Astrocyte (in vitro differentiated cells and primary cell): ENCODE results near the gene PLEKHG4. TPM values are rescaled to one million over a fixed set of nuclear protein-coding genes. Genes with fewer than 3 reads are reported as not detected.

ENCODE experiments used
- DNase-seq: peaks from one replicate; pipeline ENCODE4 v3.0.0-alpha.2; 2010; ENCODE audit warnings: low read depth
- FAIRE-seq: peaks from 2 replicates; lab custom pipeline; 2011; peaks lifted over from hg19 to GRCh38; lab: Jason Lieb, UNC
- H2AFZ ChIP-seq: 2 replicates; pipeline ENCODE4 v1.6.0; 2012; ENCODE audit warnings: low read depth, low read length, inconsistent platforms
- H3K27ac ChIP-seq: 2 replicates; pipeline ENCODE4 v1.5.1; 2011; ENCODE audit warnings: low read depth, low read length, inconsistent platforms
- H3K27me3 ChIP-seq: 2 replicates; pipeline ENCODE4 v1.6.0; 2011; ENCODE audit warnings: low read length, inconsistent platforms; ENCODE audit not compliant: insufficient read depth
- H3K36me3 ChIP-seq: 2 replicates; pipeline ENCODE4 v1.5.1; 2011; ENCODE audit warnings: low read length, inconsistent platforms; ENCODE audit not compliant: insufficient read depth
- H3K4me1 ChIP-seq: 2 replicates; pipeline ENCODE4 v1.5.1; 2011; ENCODE audit warnings: low read length, inconsistent platforms; ENCODE audit not compliant: insufficient read depth
- H3K4me2 ChIP-seq: 2 replicates; pipeline ENCODE4 v1.6.0; 2012; ENCODE audit warnings: low read length, inconsistent platforms
- H3K4me3 ChIP-seq: 2 replicates; pipeline ENCODE4 v1.5.1; 2011; ENCODE audit warnings: low read depth, mild to moderate bottlenecking, low read length, inconsistent platforms; ENCODE audit not compliant: insufficient read depth
- H3K79me2 ChIP-seq: 2 replicates; pipeline ENCODE4 v1.6.0; 2012; ENCODE audit warnings: mild to moderate bottlenecking, low read length, inconsistent platforms; ENCODE audit not compliant: insufficient read depth
- H3K9ac ChIP-seq: 2 replicates; pipeline ENCODE4 v1.6.0; 2012; ENCODE audit warnings: mild to moderate bottlenecking, low read length, inconsistent platforms
- H3K9me3 ChIP-seq: 2 replicates; pipeline ENCODE4 v1.5.1; 2012; ENCODE audit warnings: low read depth, mild to moderate bottlenecking, low read length, inconsistent platforms; ENCODE audit not compliant: insufficient read depth
- H4K20me1 ChIP-seq: 2 replicates; pipeline ENCODE4 v1.6.0; 2012; ENCODE audit warnings: low read length, inconsistent platforms; ENCODE audit not compliant: insufficient read depth
- H3K27ac Mint-ChIP-seq: one replicate; pipeline ENCODE4 v1.8.0; 2021; ENCODE audit warnings: mild to moderate bottlenecking, mixed read lengths; ENCODE audit not compliant: unreplicated experiment
- H3K27me3 Mint-ChIP-seq: one replicate; pipeline ENCODE4 v1.8.0; 2021; ENCODE audit warnings: low read depth, mixed read lengths; ENCODE audit not compliant: unreplicated experiment
- H3K36me3 Mint-ChIP-seq: one replicate; pipeline ENCODE4 v1.8.0; 2021; ENCODE audit warnings: low read depth, mixed read lengths; ENCODE audit not compliant: unreplicated experiment
- H3K4me1 Mint-ChIP-seq: one replicate; pipeline ENCODE4 v1.8.0; 2021; ENCODE audit warnings: low read depth, mixed read lengths; ENCODE audit not compliant: unreplicated experiment
- H3K4me3 Mint-ChIP-seq: one replicate; pipeline ENCODE4 v1.8.0; 2021; ENCODE audit warnings: mild to moderate bottlenecking, moderate library complexity, mixed read lengths; ENCODE audit not compliant: unreplicated experiment
- H3K9me3 Mint-ChIP-seq: one replicate; pipeline ENCODE4 v1.8.0; 2021; ENCODE audit warnings: mild to moderate bottlenecking, mixed read lengths; ENCODE audit not compliant: unreplicated experiment
- EZH2 ChIP-seq: IDR thresholded peaks from 2 replicates; pipeline ENCODE4 v1.6.1; 2012; ENCODE audit warnings: mild to moderate bottlenecking, low read length, inconsistent platforms; ENCODE audit not compliant: insufficient read depth
- total RNA-seq: library from RNA; stranded (reverse); gene quantifications from 2 replicates; pipeline ENCODE4 v1.2.1, GENCODE V29; 2021
- TF ChIP-seq, protein P1 (sequence below): IDR thresholded peaks from 2 replicates; pipeline ENCODE4 v1.5.1; 2011; ENCODE audit warnings: low read depth, mild to moderate bottlenecking, inconsistent platforms, low read length, moderate library complexity; ENCODE audit not compliant: insufficient read depth

Gene PLEKHG4
- total RNA-seq, 1 donor from 2014 or later: 2.4 TPM

DNA sequence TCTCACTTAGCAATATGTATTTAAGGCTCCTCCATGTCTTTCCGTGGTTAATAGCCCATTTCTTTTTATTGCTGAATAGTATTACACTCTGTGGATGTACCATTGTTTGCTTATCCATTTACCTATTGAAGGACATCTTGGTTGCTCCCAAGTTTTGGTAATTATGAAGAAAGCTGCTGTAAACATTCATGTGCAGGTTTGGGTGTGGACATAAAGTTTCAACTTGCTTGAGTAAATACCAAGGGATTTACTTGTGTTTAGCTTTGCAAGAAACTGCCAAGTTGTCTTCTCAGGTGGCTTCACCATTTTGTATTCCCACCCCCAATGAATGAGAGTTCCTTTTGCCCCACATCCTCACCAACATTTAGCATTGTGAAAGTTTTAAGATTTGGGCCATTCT is 56.8 kb downstream of the PLEKHG4 start:
- Histone ChIP-seq H3K79me2 (no peaks in the 10 kb centered on the region), H3K27me3 (no peaks in the 10 kb centered on the region), H3K9me3 (no peaks in the 10 kb centered on the region), H3K36me3 (no peaks in the 10 kb centered on the region), H2AFZ (no peak overlapping the region), H4K20me1 (no peaks in the 10 kb centered on the region), H3K9ac (no peak overlapping the region), H3K4me3 (no peak overlapping the region), H3K4me1 (no peaks in the 10 kb centered on the region), H3K27ac (no peak overlapping the region), H3K4me2 (no peak overlapping the region)
- H3K4me1 Mint-ChIP-seq: no peaks in the 10 kb centered on the region
- peaks cover 4% of the 10 kb centered on the region for H3K27me3 Mint-ChIP-seq
- no peak for DNase-seq
- TF ChIP-seq, protein P1, sequence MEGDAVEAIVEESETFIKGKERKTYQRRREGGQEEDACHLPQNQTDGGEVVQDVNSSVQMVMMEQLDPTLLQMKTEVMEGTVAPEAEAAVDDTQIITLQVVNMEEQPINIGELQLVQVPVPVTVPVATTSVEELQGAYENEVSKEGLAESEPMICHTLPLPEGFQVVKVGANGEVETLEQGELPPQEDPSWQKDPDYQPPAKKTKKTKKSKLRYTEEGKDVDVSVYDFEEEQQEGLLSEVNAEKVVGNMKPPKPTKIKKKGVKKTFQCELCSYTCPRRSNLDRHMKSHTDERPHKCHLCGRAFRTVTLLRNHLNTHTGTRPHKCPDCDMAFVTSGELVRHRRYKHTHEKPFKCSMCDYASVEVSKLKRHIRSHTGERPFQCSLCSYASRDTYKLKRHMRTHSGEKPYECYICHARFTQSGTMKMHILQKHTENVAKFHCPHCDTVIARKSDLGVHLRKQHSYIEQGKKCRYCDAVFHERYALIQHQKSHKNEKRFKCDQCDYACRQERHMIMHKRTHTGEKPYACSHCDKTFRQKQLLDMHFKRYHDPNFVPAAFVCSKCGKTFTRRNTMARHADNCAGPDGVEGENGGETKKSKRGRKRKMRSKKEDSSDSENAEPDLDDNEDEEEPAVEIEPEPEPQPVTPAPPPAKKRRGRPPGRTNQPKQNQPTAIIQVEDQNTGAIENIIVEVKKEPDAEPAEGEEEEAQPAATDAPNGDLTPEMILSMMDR: no peak
- TF ChIP-seq EZH2: no peak
- no peaks in the 10 kb centered on the region for H3K36me3 Mint-ChIP-seq
- peaks cover 2% of the 10 kb centered on the region for H3K9me3 Mint-ChIP-seq
- no peak overlapping the region for H3K4me3 Mint-ChIP-seq
- no peak overlapping the region for H3K27ac Mint-ChIP-seq
- no peak for FAIRE-seq

DNA sequence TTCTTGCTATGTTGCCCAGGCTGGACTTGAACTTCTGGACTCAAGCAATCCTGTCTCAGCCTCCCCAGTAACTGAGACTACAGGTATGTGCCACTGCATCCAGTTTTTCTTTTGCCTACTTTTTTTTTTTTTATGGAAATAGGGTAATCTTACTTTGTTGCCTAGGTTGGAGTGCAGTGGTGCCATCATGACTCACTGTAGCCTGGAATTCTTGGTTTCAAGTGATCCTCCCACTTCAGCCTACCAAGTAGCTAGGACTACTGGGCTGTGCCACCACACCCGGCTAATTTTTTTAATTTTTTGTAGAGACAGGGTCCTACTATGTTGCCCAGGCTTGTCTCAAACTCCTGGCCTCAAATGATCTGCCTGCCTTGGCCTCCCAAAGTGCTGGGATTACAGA is 57.3 kb downstream of the PLEKHG4 start:
- H3K9ac ChIP-seq: no peak overlapping the region
- H2AFZ ChIP-seq: no peak overlapping the region
- H4K20me1 ChIP-seq: no peaks in the 10 kb centered on the region
- no peak for DNase-seq
- FAIRE-seq: no peak
- no peaks in the 10 kb centered on the region for H3K79me2 ChIP-seq
- no peaks in the 10 kb centered on the region for H3K9me3 ChIP-seq
- H3K4me3 Mint-ChIP-seq: no peak overlapping the region
- TF ChIP-seq, protein P1: no peak
- TF ChIP-seq EZH2: no peak
- no peak overlapping the region for H3K4me2 ChIP-seq
- H3K9me3 Mint-ChIP-seq: peaks cover 2% of the 10 kb centered on the region
- no peaks in the 10 kb centered on the region for H3K36me3 ChIP-seq
- no peaks in the 10 kb centered on the region for H3K27me3 ChIP-seq
- peaks cover 4% of the 10 kb centered on the region for H3K27me3 Mint-ChIP-seq
- no peaks in the 10 kb centered on the region for H3K36me3 Mint-ChIP-seq
- no peak overlapping the region for H3K4me3 ChIP-seq
- no peak overlapping the region for H3K27ac ChIP-seq
- no peaks in the 10 kb centered on the region for H3K4me1 Mint-ChIP-seq
- no peak overlapping the region for H3K27ac Mint-ChIP-seq
- no peaks in the 10 kb centered on the region for H3K4me1 ChIP-seq

Other genes starting within 250 kb of the PLEKHG4 start
- gene PHAF1, start 169.6 kb upstream of the PLEKHG4 start, total RNA-seq: 16.1 and 17.1 TPM in 2 replicates
- 7.6 and 9.4 TPM in 2 replicates for gene B3GNT9, start 128.5 kb upstream of the PLEKHG4 start, total RNA-seq
- gene TRADD, start 119.6 kb upstream of the PLEKHG4 start, total RNA-seq: 10.1 and 11.0 TPM in 2 replicates
- 5.6 and 6.8 TPM in 2 replicates for gene FBXL8, start 119.6 kb upstream of the PLEKHG4 start, total RNA-seq
- gene HSF4, start 114.8 kb upstream of the PLEKHG4 start, total RNA-seq: 4.4 and 4.5 TPM in 2 replicates
- gene NOL3, start 109.0 kb upstream of the PLEKHG4 start, total RNA-seq: 9.5 and 10.9 TPM in 2 replicates
- 26.1 TPM in 2 replicates for gene MATCAP1, start 95.6 kb upstream of the PLEKHG4 start, total RNA-seq
- gene EXOC3L1, start 89.4 kb upstream of the PLEKHG4 start, total RNA-seq: 0.45 and 0.62 TPM in 2 replicates
- gene E2F4, start 87.4 kb upstream of the PLEKHG4 start, total RNA-seq: 44.7 and 51.2 TPM in 2 replicates
- gene ELMO3, start 80.4 kb upstream of the PLEKHG4 start, total RNA-seq: 1.2 and 1.4 TPM in 2 replicates
- gene TMEM208, start 52.4 kb upstream of the PLEKHG4 start, total RNA-seq: 47.5 and 51.6 TPM in 2 replicates
- gene FHOD1, start 32.1 kb upstream of the PLEKHG4 start, total RNA-seq: 38.1 and 40.5 TPM in 2 replicates
- 2.4 and 2.5 TPM in 2 replicates for gene SLC9A5, start 30.6 kb upstream of the PLEKHG4 start, total RNA-seq
- not detected in 2 replicates for gene KCTD19, start 47.2 kb downstream of the PLEKHG4 start, total RNA-seq
- gene LRRC36, start 47.3 kb downstream of the PLEKHG4 start, total RNA-seq: not detected in 2 replicates
- 0.65 and 0.75 TPM in 2 replicates for gene TPPP3, start 114.0 kb downstream of the PLEKHG4 start, total RNA-seq
- 3.7 and 4.4 TPM in 2 replicates for gene ZDHHC1, start 136.9 kb downstream of the PLEKHG4 start, total RNA-seq
- gene HSD11B2, start 151.6 kb downstream of the PLEKHG4 start, total RNA-seq: 0.14 TPM in 1 of 2 replicates, not detected in the other
- gene ATP6V0D1, start 201.6 kb downstream of the PLEKHG4 start, total RNA-seq: 114 TPM in 2 replicates
- not detected in 2 replicates for gene AGRP, start 204.0 kb downstream of the PLEKHG4 start, total RNA-seq
- gene RIPOR1, start 249.3 kb downstream of the PLEKHG4 start, total RNA-seq: 94.5 and 116 TPM in 2 replicates